Renal pelvis (tissue), 4 donors: Measurements from ENCODE around the gene FAM53B. TPM values are rescaled to one million over a fixed set of nuclear protein-coding genes. Genes with fewer than 3 reads are reported as not detected.

Experiments used
- DNase-seq: peaks from one replicate; pipeline ENCODE4 v3.0.0-alpha.2; 2013
- polyA plus RNA-seq, 3 donors: library from polyadenylated mRNA; unstranded; fragments of 120-200 nt; gene quantifications; one replicate each; pipeline ENCODE4 v1.2.1, GENCODE V29; 2013; ENCODE audit not compliant: insufficient read length in 3 of 3

Gene FAM53B
- polyA plus RNA-seq, 3 donors: 24.9 to 30.9 (median 29.1) TPM

- DNase-seq: no peak
Measured at GRCh38 chr10:124681626-124682552, 62.3 kb downstream of the FAM53B start.

- DNase-seq: no peak
Measured at GRCh38 chr10:124681091-124681490, 63.1 kb downstream of the FAM53B start.

GRCh38 chr10:124680675-124681074, 63.5 kb downstream of the FAM53B start:
- no peak for DNase-seq

GRCh38 chr10:124679401-124679800, 64.8 kb downstream of the FAM53B start:
- DNase-seq: no peak

- no peak for DNase-seq
Measured at GRCh38 chr10:124678557-124679240, 65.5 kb downstream of the FAM53B start.

- no peak for DNase-seq
Measured at GRCh38 chr10:124677749-124678556, 66.2 kb downstream of the FAM53B start.

- DNase-seq: no peak
Measured at GRCh38 chr10:124677293-124677699, 66.9 kb downstream of the FAM53B start.

- DNase-seq: peak; percentile 71
Measured at GRCh38 chr10:124676416-124677062, 67.6 kb downstream of the FAM53B start.

- no peak for DNase-seq
Measured at GRCh38 chr10:124675824-124676223, 68.4 kb downstream of the FAM53B start.

GRCh38 chr10:124675261-124675660, 68.9 kb downstream of the FAM53B start:
- DNase-seq: no peak

GRCh38 chr10:124674768-124675222, 69.4 kb downstream of the FAM53B start:
- no peak for DNase-seq

GRCh38 chr10:124672181-124672638, 72.0 kb downstream of the FAM53B start:
- peak; percentile 69 for DNase-seq

GRCh38 chr10:124671486-124672075, 72.6 kb downstream of the FAM53B start:
- DNase-seq: no peak

GRCh38 chr10:124670849-124671248, 73.3 kb downstream of the FAM53B start:
- no peak for DNase-seq

- DNase-seq: no peak
Measured at GRCh38 chr10:124669824-124670654, 74.1 kb downstream of the FAM53B start.

GRCh38 chr10:124669141-124669823, 74.9 kb downstream of the FAM53B start:
- DNase-seq: no peak

- no peak for DNase-seq
Measured at GRCh38 chr10:124668517-124669051, 75.6 kb downstream of the FAM53B start.

- DNase-seq: no peak
Measured at GRCh38 chr10:124667425-124668345, 76.5 kb downstream of the FAM53B start.
